IPS-18c (cell line): ENCODE data around the gene CFAP58.
A peak's percentile ranks its signal among the peaks of the same experiment; 100 is the strongest.

Experiments
- H3K4me3 ChIP-seq: 2 replicates; pipeline ENCODE4 v1.7.0; 2013; ENCODE audit warnings: low read depth, mild to moderate bottlenecking, low read length, moderate library complexity; ENCODE audit not compliant: insufficient read depth
- H3K9me3 ChIP-seq: one replicate; pipeline ENCODE4 v1.6.1; 2013; ENCODE audit warnings: mild to moderate bottlenecking, low read length, moderate library complexity; ENCODE audit not compliant: control insufficient read depth, insufficient read depth

Gene CFAP58, protein sequence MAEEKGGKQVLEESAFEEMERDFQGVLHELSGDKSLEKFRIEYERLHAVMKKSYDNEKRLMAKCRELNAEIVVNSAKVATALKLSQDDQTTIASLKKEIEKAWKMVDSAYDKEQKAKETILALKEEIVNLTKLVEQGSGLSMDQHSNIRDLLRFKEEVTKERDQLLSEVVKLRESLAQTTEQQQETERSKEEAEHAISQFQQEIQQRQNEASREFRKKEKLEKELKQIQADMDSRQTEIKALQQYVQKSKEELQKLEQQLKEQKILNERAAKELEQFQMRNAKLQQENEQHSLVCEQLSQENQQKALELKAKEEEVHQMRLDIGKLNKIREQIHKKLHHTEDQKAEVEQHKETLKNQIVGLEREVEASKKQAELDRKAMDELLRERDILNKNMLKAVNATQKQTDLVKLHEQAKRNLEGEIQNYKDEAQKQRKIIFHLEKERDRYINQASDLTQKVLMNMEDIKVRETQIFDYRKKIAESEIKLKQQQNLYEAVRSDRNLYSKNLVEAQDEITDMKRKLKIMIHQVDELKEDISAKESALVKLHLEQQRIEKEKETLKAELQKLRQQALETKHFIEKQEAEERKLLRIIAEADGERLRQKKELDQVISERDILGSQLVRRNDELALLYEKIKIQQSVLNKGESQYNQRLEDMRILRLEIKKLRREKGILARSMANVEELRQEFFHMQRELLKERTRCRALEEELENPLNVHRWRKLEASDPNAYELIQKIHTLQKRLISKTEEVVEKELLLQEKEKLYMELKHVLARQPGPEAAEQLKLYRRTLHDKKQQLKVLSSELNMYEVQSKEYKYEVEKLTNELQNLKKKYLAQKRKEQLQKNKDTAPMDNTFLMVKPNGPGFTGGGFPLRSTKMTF

DNA sequence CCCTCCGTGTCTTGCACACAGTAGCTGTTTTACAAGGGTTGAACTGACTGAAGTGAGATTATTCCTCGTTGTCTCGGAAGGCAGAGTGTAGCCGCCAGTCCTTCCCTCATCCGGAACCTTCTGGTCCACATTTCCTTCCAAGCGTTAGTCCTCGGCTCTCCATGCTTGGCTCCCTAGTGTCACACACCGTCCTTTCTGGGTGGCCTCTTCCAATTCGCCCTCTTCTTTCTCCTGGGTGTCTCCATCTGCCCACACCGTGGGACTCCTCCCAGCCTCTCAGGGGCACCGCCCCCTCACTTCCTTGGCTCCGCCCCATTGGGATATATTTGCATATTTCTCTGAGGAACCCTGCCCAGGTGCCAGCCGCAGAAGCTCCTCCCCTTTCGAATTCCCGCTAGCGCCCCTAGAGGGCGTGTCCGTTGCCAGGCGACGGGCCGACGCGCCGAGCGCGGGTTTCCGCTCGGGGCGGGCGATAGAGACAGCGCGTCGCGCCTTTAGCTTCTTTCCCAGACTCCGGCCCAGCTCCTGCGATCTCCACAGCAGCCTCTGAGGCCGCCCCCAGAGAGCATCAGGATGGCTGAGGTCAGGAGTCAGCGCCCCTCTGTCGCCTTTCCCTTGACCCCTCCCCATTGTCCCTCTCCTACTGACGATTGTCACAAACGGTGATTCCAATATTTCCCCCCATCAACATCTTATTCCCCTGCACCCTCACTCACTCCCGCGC is at the start of gene CFAP58:
Gene CFAP58 (plus strand): TSS at position 509 of the 724 bp plus-strand sequence. CDS start 65 bp downstream, at position 574.
- no peaks in the 10 kb centered on the region for H3K9me3 ChIP-seq
- H3K4me3 ChIP-seq: peak within 1 kb of the TSS; percentile 26; the same call in 1 of the 2 replicates

DNA sequence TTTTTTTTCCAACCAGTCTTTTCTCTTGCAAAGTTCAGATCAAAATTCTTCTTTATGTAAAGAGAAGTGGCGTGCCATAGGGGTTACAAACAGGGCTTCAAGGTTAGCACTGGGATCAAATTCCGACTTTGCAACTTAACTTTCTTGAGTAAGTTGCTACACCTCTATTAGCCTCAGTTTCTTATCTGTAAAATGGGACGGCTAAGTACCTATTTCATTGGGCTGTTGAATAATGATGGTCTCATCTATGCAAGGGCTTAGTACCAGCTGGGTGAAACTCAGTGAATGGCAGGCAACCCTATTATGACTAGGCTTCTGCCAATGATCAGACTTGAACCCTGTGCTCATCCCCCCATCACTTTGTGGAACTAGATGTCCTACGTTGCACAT is 49.3 kb upstream of the CFAP58 start:
- peaks cover 7% of the 10 kb centered on the region for H3K9me3 ChIP-seq

DNA sequence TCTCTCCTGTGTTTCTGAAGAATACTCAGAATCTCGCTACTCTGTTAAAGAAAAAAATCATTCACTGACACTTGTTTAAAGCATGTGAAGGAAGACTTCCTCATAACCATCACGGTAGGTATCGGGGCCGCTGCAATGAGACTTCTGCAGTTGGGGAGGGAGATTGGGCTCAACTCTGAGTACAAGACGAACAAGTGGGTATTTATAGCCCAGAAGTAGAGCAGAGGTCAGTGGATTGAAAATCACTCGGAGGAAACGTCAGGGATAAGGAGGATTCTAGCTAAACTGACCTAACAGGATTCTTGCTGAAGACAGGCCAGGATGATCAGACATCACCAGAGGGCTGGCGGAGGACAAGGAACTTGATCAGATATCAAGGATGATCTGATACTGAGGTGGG is 48.7 kb upstream of the CFAP58 start:
- Histone ChIP-seq H3K9me3 (peaks cover 7% of the 10 kb centered on the region), H3K4me3 (no peak overlapping the region)

More for the DNA sequence above, 49.3 kb upstream of the CFAP58 start:
- no peak overlapping the region for H3K4me3 ChIP-seq

DNA sequence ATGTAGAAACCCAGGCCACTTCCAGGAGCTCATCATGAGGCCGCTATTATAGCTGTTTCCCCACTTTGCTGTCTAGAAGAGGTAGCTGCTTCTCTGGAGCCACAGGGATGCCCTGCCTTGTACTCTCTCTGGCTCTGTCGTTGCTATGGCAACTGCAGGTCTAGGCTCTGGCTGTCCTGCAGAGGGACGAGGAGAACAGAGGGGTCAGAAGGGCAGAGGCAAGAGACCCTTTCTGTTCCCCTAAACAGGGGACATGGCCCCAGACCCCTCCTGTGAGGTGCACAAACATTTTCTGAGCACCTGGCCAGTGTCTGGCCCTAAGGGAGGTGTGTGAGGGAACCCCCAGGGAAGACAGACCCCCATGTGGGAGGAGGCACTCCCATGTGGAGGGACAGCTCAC is 46.7 kb upstream of the CFAP58 start:
- peaks cover 7% of the 10 kb centered on the region for H3K9me3 ChIP-seq
- no peak overlapping the region for H3K4me3 ChIP-seq

DNA sequence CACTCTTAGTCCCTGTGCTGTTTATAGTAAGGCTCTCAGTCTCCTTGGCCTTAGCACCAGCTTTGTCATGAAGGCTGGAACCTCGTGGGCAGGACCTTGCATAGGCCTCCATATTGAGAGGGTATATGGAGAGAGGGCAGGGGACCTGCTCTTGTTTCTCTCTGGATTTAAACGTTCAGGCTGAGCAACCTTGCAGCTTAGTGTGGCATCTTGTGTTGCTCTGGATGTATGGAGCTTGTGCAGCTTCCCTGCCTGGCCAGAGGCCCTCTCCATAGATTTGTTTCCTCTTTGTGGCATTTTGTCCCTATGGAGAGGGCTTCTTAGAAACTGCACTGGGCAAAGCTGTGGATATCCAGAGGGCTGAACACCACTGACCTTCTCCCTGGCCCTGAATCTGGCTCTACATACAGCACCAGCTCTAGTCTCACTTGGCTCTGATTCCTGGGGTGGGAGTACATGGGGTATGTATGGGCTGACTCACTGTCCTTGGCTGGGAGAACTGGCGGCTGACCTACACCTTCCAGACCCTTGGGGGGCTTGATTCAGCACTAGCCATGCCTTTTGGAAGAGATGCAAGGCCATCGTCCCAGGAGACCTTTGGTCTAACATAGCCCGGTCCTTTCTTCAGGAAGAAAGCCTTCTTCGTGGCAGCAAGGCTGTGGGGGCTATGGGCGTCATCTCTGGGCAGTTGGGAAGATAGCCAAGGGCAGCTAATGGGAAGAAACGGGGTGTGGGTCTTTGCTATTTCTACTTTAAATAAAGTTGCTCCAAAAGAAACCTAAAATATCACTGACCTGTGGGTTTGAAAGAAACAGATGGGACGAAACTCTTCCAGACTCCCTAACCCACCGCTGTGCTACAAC is 45.8 kb upstream of the CFAP58 start:
- no peak overlapping the region for H3K4me3 ChIP-seq
- peaks cover 7% of the 10 kb centered on the region for H3K9me3 ChIP-seq

DNA sequence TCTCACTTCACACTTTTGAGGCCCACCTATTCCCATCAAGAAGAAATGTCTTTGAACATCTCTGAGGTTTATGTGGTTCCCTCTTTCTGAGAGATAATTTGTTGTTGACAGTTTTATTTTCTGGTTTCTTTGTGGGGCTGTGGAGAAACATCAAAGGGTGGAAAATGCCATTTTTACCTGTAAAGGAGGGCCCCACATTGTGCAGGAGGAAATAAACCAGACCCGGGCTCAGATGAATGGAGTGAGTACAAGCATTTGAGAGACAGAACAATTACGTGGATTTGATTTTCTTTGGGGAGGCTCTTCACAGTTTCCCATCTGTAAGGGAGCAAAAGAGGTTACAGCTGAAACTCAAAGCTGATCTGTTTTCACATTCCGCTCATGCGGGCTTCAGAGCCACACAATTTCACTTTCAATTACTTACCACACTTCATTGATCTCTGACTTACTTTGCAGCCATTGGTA is 45.2 kb upstream of the CFAP58 start:
- H3K4me3 ChIP-seq: no peak overlapping the region

DNA sequence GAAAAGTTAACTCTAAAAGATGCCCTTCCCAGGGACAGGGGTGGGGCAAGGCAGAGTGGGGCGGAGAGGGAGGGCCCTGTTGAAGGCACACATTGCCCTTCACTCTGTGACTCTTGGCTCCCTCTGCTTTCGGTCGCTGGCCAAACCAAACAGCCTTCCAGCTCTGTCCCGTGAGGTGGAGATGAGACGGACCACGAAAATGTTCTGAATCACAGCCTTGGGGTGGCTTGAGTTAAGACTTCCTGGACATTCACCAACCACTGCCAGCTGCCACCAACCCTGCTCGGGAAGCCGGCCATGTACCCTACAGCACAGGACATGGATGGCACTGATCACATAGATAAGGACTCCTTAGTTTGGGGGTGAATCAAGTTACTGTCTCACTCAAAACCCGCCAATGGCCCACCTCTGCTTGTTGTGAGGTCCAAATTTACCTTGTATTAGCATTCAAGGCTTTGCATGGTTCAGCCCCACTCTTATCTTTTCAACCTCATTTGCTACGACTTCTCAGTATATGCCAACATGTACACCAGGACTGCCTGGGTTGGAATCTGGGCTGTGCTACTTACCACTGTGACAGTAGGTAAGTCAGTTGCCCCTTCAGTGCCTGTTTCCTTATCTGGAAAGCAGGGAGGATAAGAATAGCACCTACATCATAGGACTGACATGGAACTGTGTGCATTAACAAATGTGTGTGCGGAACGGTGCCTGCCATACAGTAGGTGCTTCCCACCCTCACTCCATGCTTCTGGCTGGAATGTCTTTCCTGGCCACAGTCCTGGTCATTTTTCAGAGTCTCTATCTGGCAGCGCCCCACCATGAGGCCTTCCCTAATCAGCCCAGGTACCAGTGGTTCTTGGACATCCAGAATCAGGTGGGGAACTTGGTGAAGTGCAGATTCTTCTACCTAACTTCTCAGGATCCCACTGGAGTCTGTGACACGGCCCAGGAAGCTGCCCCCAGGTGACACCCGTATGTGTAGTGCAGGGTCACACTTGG is 43.4 kb upstream of the CFAP58 start:
- H3K4me3 ChIP-seq: no peak overlapping the region

More for the DNA sequence above, 45.2 kb upstream of the CFAP58 start:
- H3K9me3 ChIP-seq: peaks cover under 1% of the 10 kb centered on the region

DNA sequence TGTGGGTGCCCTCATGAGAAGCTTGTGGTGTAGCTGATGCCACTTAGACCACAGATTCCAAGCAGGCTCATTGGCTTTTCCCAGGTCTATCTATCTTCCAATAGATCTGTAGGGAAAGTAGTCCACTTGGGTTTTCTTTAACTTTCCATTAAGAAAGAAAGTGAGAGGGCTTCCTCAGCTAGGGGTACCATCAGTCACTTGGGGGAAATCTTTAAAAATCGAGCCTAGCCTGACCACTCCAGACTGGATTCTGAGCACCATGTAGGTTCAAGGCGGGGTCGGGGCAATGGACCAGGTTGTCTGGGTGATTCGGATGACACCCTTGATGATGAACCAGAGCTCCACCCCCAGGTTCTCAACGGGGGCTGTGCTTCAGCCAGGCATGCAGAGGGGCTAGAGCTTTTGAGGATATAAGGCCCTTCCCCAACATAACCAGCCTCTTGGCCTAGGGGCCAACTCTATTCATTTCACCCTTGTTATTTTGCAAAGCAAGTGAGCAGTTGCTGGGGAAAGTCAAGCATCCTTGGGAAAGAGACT is 42.4 kb upstream of the CFAP58 start:
- H3K4me3 ChIP-seq: no peak overlapping the region
- H3K9me3 ChIP-seq: no peaks in the 10 kb centered on the region

More for the DNA sequence above, 43.4 kb upstream of the CFAP58 start:
- no peaks in the 10 kb centered on the region for H3K9me3 ChIP-seq

DNA sequence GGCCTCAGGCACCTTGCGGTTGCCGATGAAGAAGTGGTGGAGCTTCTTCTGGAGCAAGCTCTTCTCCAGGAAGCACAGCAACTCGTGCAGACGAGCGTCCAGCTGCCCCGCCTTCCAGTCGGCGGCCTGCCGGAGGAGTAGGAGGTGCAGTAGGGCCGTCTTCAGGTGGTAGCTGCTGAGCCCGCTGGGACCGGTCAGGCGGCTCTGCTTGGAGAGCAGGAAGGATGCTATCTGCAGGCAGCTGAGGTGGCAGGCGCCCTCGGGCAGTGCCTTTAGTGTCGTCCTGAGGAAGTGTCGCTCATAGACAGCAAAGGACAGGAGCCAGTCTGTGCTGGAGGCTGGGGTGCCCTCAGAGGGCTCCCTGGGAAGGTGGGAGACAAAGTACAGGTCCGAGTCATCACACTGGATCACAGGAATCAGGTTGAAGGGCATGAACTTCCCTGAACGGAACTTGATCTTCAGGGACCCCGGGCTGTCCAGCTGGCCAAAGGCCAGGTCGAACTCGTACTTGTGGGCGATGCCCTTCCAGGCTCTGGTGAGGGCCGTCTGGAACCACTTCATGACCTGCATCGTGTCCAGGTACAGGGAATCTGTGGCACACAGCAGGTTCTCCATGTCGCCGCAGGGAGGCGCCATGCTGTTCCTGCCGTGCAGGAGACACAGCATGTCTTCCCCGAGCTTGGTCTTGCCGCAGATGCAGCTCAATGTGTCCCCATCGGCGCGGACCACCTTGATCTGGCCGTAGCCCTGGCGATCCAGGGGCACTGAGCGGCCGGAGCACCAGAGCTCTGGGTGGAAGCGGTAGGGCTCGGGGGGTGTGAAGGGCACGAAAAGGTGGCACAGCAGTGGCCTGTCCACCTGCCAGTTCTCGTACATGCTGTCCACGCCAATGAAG is 38.8 kb upstream of the CFAP58 start:
- Histone ChIP-seq H3K4me3 (no peak overlapping the region), H3K9me3 (no peaks in the 10 kb centered on the region)

DNA sequence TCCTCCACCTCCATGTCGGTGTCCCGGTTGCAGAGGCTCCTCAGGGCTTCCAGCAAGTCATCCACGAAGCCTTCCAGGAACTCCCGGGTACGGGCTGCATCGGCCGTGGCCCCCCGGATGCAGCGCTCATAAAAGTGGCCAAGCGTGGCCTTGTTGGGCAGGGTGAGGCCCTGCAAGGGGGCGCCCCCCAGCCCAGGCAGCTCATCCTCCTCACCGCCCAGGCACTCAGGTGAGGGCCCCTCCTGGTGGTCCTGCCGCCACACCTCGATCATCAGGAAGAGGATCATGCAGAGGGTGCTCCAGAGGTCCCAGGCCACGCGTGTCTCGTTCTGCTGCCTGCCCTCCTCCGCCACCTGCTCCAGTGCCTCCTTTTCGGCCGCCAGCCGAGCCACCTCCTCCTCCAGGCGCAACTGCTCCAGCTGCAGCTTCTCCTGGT is 38.1 kb upstream of the CFAP58 start:
- no peaks in the 10 kb centered on the region for H3K9me3 ChIP-seq
- no peak overlapping the region for H3K4me3 ChIP-seq

DNA sequence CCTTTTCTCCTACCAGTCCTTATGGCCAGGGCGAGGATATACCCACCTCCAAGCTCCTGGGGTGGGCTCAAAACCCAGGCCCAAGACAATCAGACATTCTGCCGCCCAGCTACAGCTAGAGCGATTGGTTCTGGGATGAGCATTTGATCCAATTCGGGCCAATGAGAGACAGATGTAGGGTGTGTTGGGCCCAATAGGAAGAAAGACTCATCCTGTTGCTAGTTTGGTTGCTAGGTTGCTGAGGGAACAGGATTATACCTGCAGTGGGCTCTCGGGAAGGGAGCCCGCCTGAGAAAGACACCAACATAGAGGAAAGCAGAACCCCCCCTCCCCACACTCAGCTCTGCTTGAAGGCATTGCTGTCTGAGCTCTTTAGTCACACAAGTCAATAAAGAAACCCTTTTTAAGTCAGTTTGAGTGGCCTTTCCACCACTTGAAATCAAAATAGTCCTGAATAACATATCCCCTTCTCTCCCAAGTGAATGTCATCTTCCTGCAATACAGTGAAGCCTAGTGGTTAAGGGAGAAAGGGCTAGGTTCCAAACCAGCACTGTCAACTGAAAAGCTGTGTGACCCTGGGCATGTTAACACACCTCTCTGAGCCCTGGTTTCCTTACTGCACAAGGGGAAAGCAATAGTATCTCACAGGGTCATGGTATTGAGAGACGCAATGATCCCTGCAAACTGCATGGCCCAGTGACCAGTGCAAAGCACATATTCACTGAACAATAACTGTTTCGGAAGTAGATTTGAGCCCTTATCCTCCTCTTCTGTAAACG is 37.1 kb upstream of the CFAP58 start:
- Histone ChIP-seq H3K4me3 (no peak overlapping the region), H3K9me3 (no peaks in the 10 kb centered on the region)

DNA sequence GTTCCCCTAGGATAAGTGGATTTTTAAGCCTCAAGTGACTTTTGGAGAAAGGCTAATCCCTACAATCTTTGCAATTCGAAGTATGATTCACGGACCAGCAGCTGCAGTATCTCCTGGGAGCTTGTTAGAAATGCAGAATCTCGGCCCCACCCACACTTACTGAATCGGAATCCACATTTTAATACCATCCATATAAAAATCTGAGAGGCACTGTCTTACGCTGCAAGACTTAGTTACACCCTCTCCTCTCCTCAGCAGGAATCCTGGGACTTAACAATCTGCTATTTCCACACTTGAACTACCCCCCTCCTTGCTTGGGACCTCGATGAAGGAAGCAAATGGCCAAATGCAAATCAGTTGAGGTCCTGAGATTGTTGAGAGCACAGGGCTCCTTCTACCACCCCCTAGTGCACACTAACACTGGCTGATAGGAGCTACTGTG is 36.3 kb upstream of the CFAP58 start:
- Histone ChIP-seq H3K9me3 (no peaks in the 10 kb centered on the region), H3K4me3 (no peak overlapping the region)

DNA sequence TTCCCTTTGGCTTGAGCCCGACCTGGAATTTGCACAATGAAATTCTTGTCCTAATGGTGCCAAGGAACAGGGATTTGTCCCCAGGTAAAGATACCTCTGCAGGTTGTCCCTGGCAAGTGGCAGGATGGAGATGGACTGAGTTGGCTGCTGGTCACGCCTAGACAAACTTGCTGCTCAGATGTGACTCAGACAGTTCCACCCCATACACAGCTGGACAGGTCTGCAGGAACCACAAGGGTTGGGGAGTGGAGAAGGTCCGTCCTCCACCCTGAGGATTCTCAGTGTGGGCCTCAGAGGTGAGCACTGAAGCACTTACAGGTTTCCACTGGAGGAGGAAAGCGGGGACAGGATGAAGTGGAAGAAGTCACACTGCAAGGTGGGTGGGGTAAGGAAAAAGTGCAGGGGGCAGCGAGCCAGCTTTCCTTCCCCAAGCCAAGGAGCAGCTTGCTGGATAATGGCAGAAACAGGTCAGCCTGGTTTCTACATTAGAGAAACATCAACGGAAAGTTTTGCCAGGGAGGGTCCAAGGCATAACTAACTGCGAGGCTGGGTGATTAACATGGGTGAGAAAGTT is 35.8 kb upstream of the CFAP58 start:
- Histone ChIP-seq H3K4me3 (no peak overlapping the region), H3K9me3 (no peaks in the 10 kb centered on the region)
